Memory B cell (primary cell): Measurements from ENCODE around the gene SOAT2.
"Not testable (repeated sequence)": the region's sequence is repeated elsewhere in the genome, so short reads cannot be mapped to it uniquely, and the experiment has no call there.

Experiments
- ATAC-seq: fragments of 150-1000 bp; cut with Tn5 transposase; 2 replicates; pipeline ENCODE4 v1.10.0; 2021; ENCODE audit warnings: low read depth, mild to moderate bottlenecking, moderate library complexity
- DNase-seq, 2 donors: peaks; one replicate each; pipeline ENCODE4 v3.0.0; 2022; ENCODE audit warnings: low spot score in 2 of 2
- H3K27ac Mint-ChIP-seq: one replicate; pipeline ENCODE4 v1.8.0; 2022; ENCODE audit warnings: mild to moderate bottlenecking, moderate library complexity, mixed read lengths
- H3K27me3 Mint-ChIP-seq: one replicate; pipeline ENCODE4 v1.8.0; 2022; ENCODE audit warnings: mixed read lengths
- H3K36me3 Mint-ChIP-seq: one replicate; pipeline ENCODE4 v1.8.0; 2022; ENCODE audit warnings: mild to moderate bottlenecking, mixed read lengths
- H3K4me1 Mint-ChIP-seq: one replicate; pipeline ENCODE4 v1.8.0; 2022; ENCODE audit warnings: mixed read lengths
- H3K4me3 Mint-ChIP-seq: one replicate; pipeline ENCODE4 v1.8.0; 2022; ENCODE audit warnings: mild to moderate bottlenecking, moderate library complexity, mixed read lengths
- H3K9me3 Mint-ChIP-seq: one replicate; pipeline ENCODE4 v1.8.0; 2022; ENCODE audit warnings: mixed read lengths

The SOAT2 gene

GRCh38 chr12:53090554-53090953, 12.7 kb upstream of the SOAT2 start:
- no peaks in the 10 kb centered on the region for H3K9me3 Mint-ChIP-seq
- ATAC-seq (no peak), DNase-seq (no peak)
- H3K4me1 Mint-ChIP-seq, result peaks cover 2% of the 10 kb centered on the region
- H3K27ac Mint-ChIP-seq, result no peak overlapping the region
- H3K27me3 Mint-ChIP-seq, result peaks cover 11% of the 10 kb centered on the region
- H3K36me3 Mint-ChIP-seq, result no peaks in the 10 kb centered on the region
- H3K4me3 Mint-ChIP-seq, result no peak overlapping the region

- H3K36me3 Mint-ChIP-seq, result no peaks in the 10 kb centered on the region
- H3K4me1 Mint-ChIP-seq, result peaks cover 2% of the 10 kb centered on the region
- H3K27ac Mint-ChIP-seq, result no peak overlapping the region
- DNase-seq (no peak), ATAC-seq (no peak)
- peaks cover 8% of the 10 kb centered on the region for H3K27me3 Mint-ChIP-seq
- H3K9me3 Mint-ChIP-seq, result no peaks in the 10 kb centered on the region
- H3K4me3 Mint-ChIP-seq, result no peak overlapping the region
Observed at GRCh38 chr12:53091756-53092155, 11.5 kb upstream of the SOAT2 start.

GRCh38 chr12:53093777-53094393, 9.4 kb upstream of the SOAT2 start:
- no peaks in the 10 kb centered on the region for H3K9me3 Mint-ChIP-seq
- peaks cover 9% of the 10 kb centered on the region for H3K27me3 Mint-ChIP-seq
- peaks cover 17% of the 10 kb centered on the region for H3K4me1 Mint-ChIP-seq
- H3K27ac Mint-ChIP-seq, result no peak overlapping the region
- ATAC-seq (no peak), DNase-seq (no peak)
- H3K36me3 Mint-ChIP-seq, result no peaks in the 10 kb centered on the region
- H3K4me3 Mint-ChIP-seq, result no peak overlapping the region

- Mint-ChIP-seq H3K27me3 (peaks cover 9% of the 10 kb centered on the region), H3K4me1 (peaks cover 21% of the 10 kb centered on the region), H3K27ac (no peak overlapping the region), H3K36me3 (no peaks in the 10 kb centered on the region), H3K4me3 (no peak overlapping the region), H3K9me3 (no peaks in the 10 kb centered on the region)
- DNase-seq, result no peak
- no peak for ATAC-seq
Observed at GRCh38 chr12:53094394-53094787, 8.9 kb upstream of the SOAT2 start.

GRCh38 chr12:53094796-53095595, 8.3 kb upstream of the SOAT2 start:
- H3K27me3 Mint-ChIP-seq, DNase-seq, H3K27ac Mint-ChIP-seq: not testable (repeated sequence)

GRCh38 chr12:53095596-53095895, 7.7 kb upstream of the SOAT2 start:
- H3K4me3 Mint-ChIP-seq, ATAC-seq, H3K36me3 Mint-ChIP-seq, DNase-seq, H3K27ac Mint-ChIP-seq, H3K9me3 Mint-ChIP-seq, H3K27me3 Mint-ChIP-seq: not testable (repeated sequence)
- H3K4me1 Mint-ChIP-seq, result peaks cover 23% of the 10 kb centered on the region

More at GRCh38 chr12:53094796-53095595, 8.3 kb upstream of the SOAT2 start:
- not testable (repeated sequence) for H3K9me3 Mint-ChIP-seq, H3K4me3 Mint-ChIP-seq, ATAC-seq, H3K36me3 Mint-ChIP-seq
- peaks cover 23% of the 10 kb centered on the region for H3K4me1 Mint-ChIP-seq

GRCh38 chr12:53096089-53096741, 7.1 kb upstream of the SOAT2 start:
- DNase-seq (no peak), ATAC-seq (no peak)
- no peaks in the 10 kb centered on the region for H3K36me3 Mint-ChIP-seq
- H3K4me3 Mint-ChIP-seq, result peak overlapping the region; percentile 19
- H3K27ac Mint-ChIP-seq, result no peak overlapping the region
- peaks cover 9% of the 10 kb centered on the region for H3K27me3 Mint-ChIP-seq
- H3K9me3 Mint-ChIP-seq, result no peaks in the 10 kb centered on the region
- peaks cover 23% of the 10 kb centered on the region for H3K4me1 Mint-ChIP-seq

- Mint-ChIP-seq H3K27me3 (peaks cover 6% of the 10 kb centered on the region), H3K4me3 (peak overlapping the region; percentile 78), H3K27ac (no peak overlapping the region), H3K36me3 (no peaks in the 10 kb centered on the region), H3K9me3 (no peaks in the 10 kb centered on the region), H3K4me1 (peaks cover 23% of the 10 kb centered on the region)
- DNase-seq, result no peak
- no peak for ATAC-seq
Observed at GRCh38 chr12:53096759-53097158, 6.5 kb upstream of the SOAT2 start.

- H3K36me3 Mint-ChIP-seq, result no peaks in the 10 kb centered on the region
- ATAC-seq, result no peak
- no peak overlapping the region for H3K27ac Mint-ChIP-seq
- H3K4me1 Mint-ChIP-seq, result peaks cover 23% of the 10 kb centered on the region
- H3K9me3 Mint-ChIP-seq, result no peaks in the 10 kb centered on the region
- no peak for DNase-seq
- peak overlapping the region; percentile 78 for H3K4me3 Mint-ChIP-seq
- H3K27me3 Mint-ChIP-seq, result peaks cover 4% of the 10 kb centered on the region
Observed at GRCh38 chr12:53097207-53097563, 6.1 kb upstream of the SOAT2 start.

- ATAC-seq (peak; percentile 76), DNase-seq (peak; percentile 38 to 59)
- Mint-ChIP-seq H3K27me3 (peaks cover 4% of the 10 kb centered on the region), H3K9me3 (no peaks in the 10 kb centered on the region), H3K4me3 (peak within 1 kb of the TSS; percentile 81), H3K36me3 (no peaks in the 10 kb centered on the region), H3K4me1 (peaks cover 26% of the 10 kb centered on the region), H3K27ac (no peak within 1 kb of the TSS)
Observed at GRCh38 chr12:53097564-53098353, 5.5 kb upstream of the SOAT2 start, which contains the start of gene IGFBP6. IGFBP6 (plus strand) TSS chr12:53097667; CDS start chr12:53097718, 51 bp downstream.

- Mint-ChIP-seq H3K27me3 (peaks cover 4% of the 10 kb centered on the region), H3K4me3 (peak overlapping the region; percentile 81), H3K9me3 (no peaks in the 10 kb centered on the region), H3K4me1 (peaks cover 29% of the 10 kb centered on the region), H3K27ac (no peak overlapping the region), H3K36me3 (no peaks in the 10 kb centered on the region)
- DNase-seq, result no peak
- ATAC-seq, result no peak
Observed at GRCh38 chr12:53098354-53098981, 4.8 kb upstream of the SOAT2 start.

- DNase-seq (peak; percentile 85 to 91), ATAC-seq (peak; percentile 57)
- H3K9me3 Mint-ChIP-seq, result no peaks in the 10 kb centered on the region
- no peaks in the 10 kb centered on the region for H3K36me3 Mint-ChIP-seq
- H3K27me3 Mint-ChIP-seq, result peaks cover 4% of the 10 kb centered on the region
- peaks cover 33% of the 10 kb centered on the region for H3K4me1 Mint-ChIP-seq
- no peak overlapping the region for H3K27ac Mint-ChIP-seq
- peak overlapping the region; percentile 28 for H3K4me3 Mint-ChIP-seq
Observed at GRCh38 chr12:53099071-53099882, 4.0 kb upstream of the SOAT2 start.
